ENCODE measurements around the gene USP12.

GRCh38 chr13:27117158-27117557 is 54.5 kb downstream of the USP12 start:
- TF ChIP-seq CTCF (IDR thresholded peaks at IDR 0.05): no peak
- TF ChIP-seq POLR2A (IDR thresholded peaks at IDR 0.05): no peak
